Temporal lobe (tissue), 1 donor: Measurements from ENCODE around the gene PRMT9. TPM values are rescaled to one million over a fixed set of nuclear protein-coding genes. Genes with fewer than 3 reads are reported as not detected.

Experiments
- total RNA-seq: library from RNA; depleted of rRNA; stranded (reverse); fragments of >200 nt; gene quantifications from one replicate; pipeline ENCODE4 v1.2.3, GENCODE V29; 2014

PRMT9 gene
- total RNA-seq, 1 donor from 2014 or later = 9.3 TPM

Other genes with a start within 250 kb of the PRMT9 start
- gene EDNRA, start 203.1 kb downstream of the PRMT9 start, total RNA-seq = 5.4 TPM
- 36.6 TPM for gene TMEM184C, start 66.8 kb downstream of the PRMT9 start, total RNA-seq
- gene ARHGAP10, start 47.9 kb upstream of the PRMT9 start, total RNA-seq = 1.2 TPM